HEK293 (cell line): ENCODE data around the gene ZBTB20.

Experiments used
- ZNF521 ChIP-seq: fragments of 450-650 bp; formaldehyde crosslinking; IDR thresholded peaks from 2 replicates; pipeline ENCODE4 v1.5.1; 2017; ENCODE audit warnings: missing biosample characterization, mild to moderate bottlenecking, missing genetic modification characterization
- ZNF76 ChIP-seq: fragments of 450-650 bp; formaldehyde crosslinking; IDR thresholded peaks from 2 replicates; pipeline ENCODE4; 2016; ENCODE audit warnings: low read depth, missing biosample characterization, missing genetic modification characterization, borderline replicate concordance

GRCh38 chr3:114319453-114319852 is 827.6 kb downstream of the ZBTB20 start:
- no peak for TF ChIP-seq ZNF521 (tag by site-specific recombination)
- TF ChIP-seq ZNF76 (tag by site-specific recombination): no peak
